Type B pancreatic cell (in vitro differentiated cells): ENCODE measurements around the gene LRCOL1. TPM values are rescaled to one million over a fixed set of nuclear protein-coding genes. Genes with fewer than 3 reads are reported as not detected.
A peak's percentile ranks its signal among the peaks of the same experiment; 100 is the strongest.

Experiments
- DNase-seq: peaks from one replicate; pipeline ENCODE4 v3.0.0; 2021; ENCODE audit warnings: mixed read lengths; ENCODE audit not compliant: unreplicated experiment; ENCODE audit errors: extremely low spot score
- H3K27ac Mint-ChIP-seq: 2 replicates; pipeline ENCODE4 v1.8.0; 2021; ENCODE audit warnings: mild to moderate bottlenecking, mixed read lengths
- H3K27me3 Mint-ChIP-seq: 2 replicates; pipeline ENCODE4 v1.8.0; 2021; ENCODE audit warnings: mixed read lengths
- H3K36me3 Mint-ChIP-seq: 2 replicates; pipeline ENCODE4 v1.8.0; 2021; ENCODE audit warnings: mixed read lengths
- H3K4me1 Mint-ChIP-seq: one replicate; pipeline ENCODE4 v1.8.0; 2021; ENCODE audit warnings: mixed read lengths; ENCODE audit not compliant: unreplicated experiment
- H3K4me3 Mint-ChIP-seq: 2 replicates; pipeline ENCODE4 v1.8.0; 2021; ENCODE audit warnings: mild to moderate bottlenecking, mixed read lengths
- H3K9me3 Mint-ChIP-seq: 2 replicates; pipeline ENCODE4 v1.8.0; 2021; ENCODE audit warnings: mixed read lengths
- total RNA-seq: library from RNA; stranded (reverse); gene quantifications from 2 replicates; pipeline ENCODE4 v1.2.1, GENCODE V29; 2021; ENCODE audit warnings: low replicate concordance
- TF ChIP-seq, protein P1 (sequence below): fragments of 200-600 bp; sonication (generic); conservative IDR thresholded peaks from 2 replicates; pipeline ENCODE4 v1.5.0; 2021; ENCODE audit warnings: antibody characterized with exemption, mild to moderate bottlenecking

Gene LRCOL1
- total RNA-seq, 1 donor from 2014 or later = not detected

- Mint-ChIP-seq H3K27me3 (peaks cover 35% of the 10 kb centered on the region), H3K36me3 (peaks cover 7% of the 10 kb centered on the region), H3K4me1 (peaks cover 24% of the 10 kb centered on the region), H3K4me3 (peak within 1 kb of the TSS; percentile 85), H3K27ac (peak within 1 kb of the TSS; percentile 56), H3K9me3 (peaks cover 3% of the 10 kb centered on the region)
- TF ChIP-seq, protein P1, sequence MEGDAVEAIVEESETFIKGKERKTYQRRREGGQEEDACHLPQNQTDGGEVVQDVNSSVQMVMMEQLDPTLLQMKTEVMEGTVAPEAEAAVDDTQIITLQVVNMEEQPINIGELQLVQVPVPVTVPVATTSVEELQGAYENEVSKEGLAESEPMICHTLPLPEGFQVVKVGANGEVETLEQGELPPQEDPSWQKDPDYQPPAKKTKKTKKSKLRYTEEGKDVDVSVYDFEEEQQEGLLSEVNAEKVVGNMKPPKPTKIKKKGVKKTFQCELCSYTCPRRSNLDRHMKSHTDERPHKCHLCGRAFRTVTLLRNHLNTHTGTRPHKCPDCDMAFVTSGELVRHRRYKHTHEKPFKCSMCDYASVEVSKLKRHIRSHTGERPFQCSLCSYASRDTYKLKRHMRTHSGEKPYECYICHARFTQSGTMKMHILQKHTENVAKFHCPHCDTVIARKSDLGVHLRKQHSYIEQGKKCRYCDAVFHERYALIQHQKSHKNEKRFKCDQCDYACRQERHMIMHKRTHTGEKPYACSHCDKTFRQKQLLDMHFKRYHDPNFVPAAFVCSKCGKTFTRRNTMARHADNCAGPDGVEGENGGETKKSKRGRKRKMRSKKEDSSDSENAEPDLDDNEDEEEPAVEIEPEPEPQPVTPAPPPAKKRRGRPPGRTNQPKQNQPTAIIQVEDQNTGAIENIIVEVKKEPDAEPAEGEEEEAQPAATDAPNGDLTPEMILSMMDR = no peak
- peak; percentile 69 for DNase-seq
These were observed 8.3 kb upstream of the LRCOL1 start, which contains the start of gene P2RX2 for GRCh38 chr12:132618683-132619043. P2RX2 (plus strand) TSS chr12:132618776; CDS start chr12:132618817, 41 bp downstream.

DNA sequence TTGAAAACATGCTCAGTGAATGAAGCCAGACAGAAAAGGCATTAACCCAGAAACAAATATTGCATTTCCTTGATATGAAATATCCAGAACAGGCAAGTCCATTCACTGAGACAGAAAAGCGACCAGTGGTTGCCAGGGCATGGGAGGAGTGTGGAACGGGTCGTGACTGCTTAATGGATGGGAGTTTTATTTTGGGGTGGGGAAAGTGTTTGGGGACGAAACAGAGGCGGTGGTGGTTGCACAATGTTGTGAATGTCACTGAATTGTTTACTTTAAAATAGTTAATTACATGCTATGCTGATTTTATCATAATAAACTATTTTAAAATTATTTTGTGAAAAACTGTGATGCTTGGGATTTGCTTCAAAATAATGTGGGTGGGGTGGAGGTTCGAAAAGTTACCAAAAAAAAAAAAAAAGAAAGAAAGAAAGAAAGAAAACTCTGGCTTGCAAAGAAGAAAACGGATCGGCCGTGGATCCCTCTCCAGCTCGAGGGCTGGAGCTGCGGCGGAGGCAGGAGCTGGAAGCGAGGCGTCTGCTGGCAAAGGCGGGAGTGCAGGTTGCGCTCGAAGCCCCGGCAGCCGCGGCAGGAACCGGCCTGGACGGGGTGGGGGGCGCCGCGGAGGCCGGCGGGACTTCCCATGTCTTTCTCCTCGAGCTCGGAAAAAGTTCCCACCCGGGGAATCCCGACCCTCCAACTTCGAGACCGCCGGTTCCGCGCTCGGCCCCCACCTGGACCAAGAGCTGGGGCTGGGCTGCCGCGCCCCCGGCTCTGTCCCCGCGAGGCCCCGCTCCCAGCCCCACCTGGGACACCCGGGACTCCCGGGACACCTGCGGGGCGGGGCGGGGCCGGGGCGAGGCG lies 7.7 kb upstream of the LRCOL1 start:
- H3K9me3 Mint-ChIP-seq = peaks cover 3% of the 10 kb centered on the region
- H3K27ac Mint-ChIP-seq = peak overlapping the region; percentile 56
- H3K4me1 Mint-ChIP-seq = peaks cover 20% of the 10 kb centered on the region
- H3K27me3 Mint-ChIP-seq = peaks cover 36% of the 10 kb centered on the region
- H3K36me3 Mint-ChIP-seq = peaks cover 7% of the 10 kb centered on the region
- DNase-seq = peak; percentile 70
- TF ChIP-seq, protein P1 = no peak
- H3K4me3 Mint-ChIP-seq = peak overlapping the region; percentile 85

GRCh38 chr12:132617135-132617701 lies 6.8 kb upstream of the LRCOL1 start:
- peaks cover 12% of the 10 kb centered on the region for H3K4me1 Mint-ChIP-seq
- H3K4me3 Mint-ChIP-seq = peak overlapping the region; percentile 85
- H3K27me3 Mint-ChIP-seq = peaks cover 35% of the 10 kb centered on the region
- DNase-seq = no peak
- peaks cover 3% of the 10 kb centered on the region for H3K9me3 Mint-ChIP-seq
- peaks cover 7% of the 10 kb centered on the region for H3K36me3 Mint-ChIP-seq
- TF ChIP-seq, protein P1 = no peak
- H3K27ac Mint-ChIP-seq = peak overlapping the region; percentile 56

DNA sequence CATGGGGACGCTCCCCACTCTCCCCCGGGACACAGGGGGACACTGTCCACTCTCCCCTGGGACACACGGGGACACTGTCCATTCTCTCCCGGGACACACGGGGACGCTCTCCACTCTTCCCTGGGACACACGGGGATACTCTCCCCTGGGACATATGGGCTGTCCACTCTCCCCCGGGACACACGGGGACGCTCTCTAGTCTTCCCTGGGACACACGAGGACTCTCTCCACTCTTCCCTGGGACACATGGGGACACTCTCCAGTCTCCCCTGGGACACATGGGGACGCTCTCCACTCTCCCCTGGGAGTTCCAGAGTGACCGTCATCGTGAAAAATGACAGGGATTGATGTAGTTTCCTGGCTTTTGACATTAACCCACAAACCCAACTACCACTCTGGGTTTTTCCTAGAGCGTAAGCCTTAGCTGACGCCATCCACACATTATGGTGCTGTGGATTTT lies 5.2 kb upstream of the LRCOL1 start:
- no peak for DNase-seq
- H3K27ac Mint-ChIP-seq = no peak overlapping the region
- H3K4me1 Mint-ChIP-seq = peaks cover 12% of the 10 kb centered on the region
- peaks cover 3% of the 10 kb centered on the region for H3K9me3 Mint-ChIP-seq
- peaks cover 7% of the 10 kb centered on the region for H3K36me3 Mint-ChIP-seq
- H3K27me3 Mint-ChIP-seq = peaks cover 31% of the 10 kb centered on the region
- TF ChIP-seq, protein P1 = no peak
- H3K4me3 Mint-ChIP-seq = no peak overlapping the region

- Mint-ChIP-seq H3K27ac (no peak overlapping the region), H3K27me3 (peaks cover 35% of the 10 kb centered on the region), H3K4me1 (peaks cover 12% of the 10 kb centered on the region), H3K9me3 (peaks cover 3% of the 10 kb centered on the region), H3K4me3 (peak overlapping the region; percentile 47), H3K36me3 (peaks cover 7% of the 10 kb centered on the region)
- TF ChIP-seq, protein P1 = peak; percentile 96
- DNase-seq = peak; percentile 88
These were observed 4.6 kb upstream of the LRCOL1 start for GRCh38 chr12:132614861-132615578.
